Vagina (tissue), 2 donors: ENCODE measurements around the gene CCDC13. TPM values are rescaled to one million over a fixed set of nuclear protein-coding genes. Genes with fewer than 3 reads are reported as not detected.

Experiments used
- DNase-seq, 2 donors: peaks; one replicate each; pipeline ENCODE4 v3.0.0-alpha.2; 2017; ENCODE audit errors: extremely low spot score in 2 of 2
- H3K27ac ChIP-seq: fragments of 200-600 bp; sonication (generic); one replicate; pipeline ENCODE4 v1.5.1; 2019
- H3K27me3 ChIP-seq: fragments of 200-600 bp; sonication (generic); one replicate; pipeline ENCODE4 v1.5.1; 2019
- H3K36me3 ChIP-seq, 2 donors: fragments of 200-600 bp; sonication (generic); one replicate each; pipeline ENCODE4 v1.5.1; 2017 to 2019
- H3K4me1 ChIP-seq: fragments of 200-600 bp; sonication (generic); one replicate; pipeline ENCODE4 v1.5.1; 2019
- H3K4me3 ChIP-seq, 2 donors: fragments of 200-600 bp; sonication (generic); 1 replicate in 1 of 2; 2 replicates in 1 of 2; pipeline ENCODE4 v1.5.1; 2016 to 2019
- H3K9me3 ChIP-seq: fragments of 200-600 bp; sonication (generic); one replicate; pipeline ENCODE4 v1.5.1; 2019
- CTCF ChIP-seq, 3 experiments: fragments of 450-650 bp in 2 of 3; fragments of 200-600 bp in 1 of 3; sonication (generic) in 1 of 3; IDR thresholded peaks; one replicate each; pipeline ENCODE4 v1.5.1; 2017 to 2019; ENCODE audit warnings: antibody characterized with exemption in 3 of 3, mild to moderate bottlenecking in 2 of 3, moderate library complexity in 2 of 3
- POLR2A ChIP-seq, 2 donors: fragments of 450-650 bp; IDR thresholded peaks; one replicate each; pipeline ENCODE4 v1.6.1; 2017; ENCODE audit warnings: antibody characterized with exemption in 2 of 2, mild to moderate bottlenecking in 2 of 2, moderate library complexity in 2 of 2
- POLR2AphosphoS5 ChIP-seq, 2 donors: sonication (generic); formaldehyde crosslinking; IDR thresholded peaks; one replicate each; pipeline ENCODE4 v1.9.0; 2017; ENCODE audit warnings: antibody characterized with exemption in 2 of 2, mild to moderate bottlenecking in 2 of 2, low read depth in 1 of 2; ENCODE audit not compliant: insufficient read depth in 1 of 2
- intact Hi-C: fragments of 100-400 bp; cut with DNase I; formaldehyde crosslinking; loops from one replicate; pipeline ENCODE4 v1.15.1; 2023
- total RNA-seq: library from RNA; depleted of rRNA; stranded (reverse); fragments of >200 nt; gene quantifications from one replicate; pipeline ENCODE4 v1.2.3, GENCODE V29; 2016

CCDC13 gene
- total RNA-seq, 1 donor from 2014 or later, result 1.2 TPM

DNA sequence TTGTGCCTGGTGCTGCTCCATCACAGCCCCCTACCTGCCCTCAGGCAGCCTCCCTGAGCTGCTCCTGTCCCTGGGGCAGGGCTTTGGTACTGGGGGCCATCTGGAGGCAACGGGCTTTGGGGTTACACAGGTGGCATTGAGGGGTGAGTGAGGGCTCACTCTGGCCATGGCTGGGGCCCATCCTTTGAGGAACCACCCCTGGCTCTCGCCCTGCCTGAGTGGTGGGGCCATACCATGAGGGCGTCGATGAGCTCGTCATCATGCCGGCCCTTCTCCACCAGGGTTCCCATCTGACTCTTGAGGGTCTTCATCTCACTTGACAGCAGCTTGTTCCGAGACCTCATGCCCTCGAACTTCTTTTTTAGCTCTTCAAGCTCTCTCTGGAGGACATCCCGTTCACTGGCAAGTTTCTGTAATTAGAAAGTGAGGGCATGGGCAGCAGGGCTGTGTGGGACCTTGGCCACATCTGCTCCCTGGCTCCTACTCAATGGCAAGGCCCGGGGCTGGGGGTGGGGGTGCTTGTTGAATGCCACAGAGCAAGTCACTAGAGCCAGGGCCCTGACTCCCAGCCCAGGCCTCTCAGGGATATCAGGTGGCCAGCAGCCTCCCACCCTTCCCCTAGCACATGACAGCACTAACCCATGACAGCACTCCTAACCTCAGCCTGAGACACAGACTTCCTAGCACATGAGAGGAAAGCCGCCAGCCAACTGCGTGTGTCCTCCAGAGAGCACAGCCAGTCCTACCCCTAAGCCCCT is 33.5 kb downstream of the CCDC13 start:
- DNase-seq, result peak; percentile 85
- H3K27ac ChIP-seq, result peak overlapping the region; percentile 48
- no peaks in the 10 kb centered on the region for H3K36me3 ChIP-seq
- TF ChIP-seq POLR2AphosphoS5 (IDR thresholded peaks at IDR 0.05; ENCODE audit: insufficient read depth in 1 of 2, low read depth in 1 of 2) (peak in 1 of 2 donors; percentile 16), CTCF (IDR thresholded peaks at IDR 0.05) (no peak), POLR2A (IDR thresholded peaks at IDR 0.05) (no peak)
- no peak overlapping the region for H3K4me3 ChIP-seq
- intact Hi-C loops, result no loop called here
- H3K4me1 ChIP-seq, result no peaks in the 10 kb centered on the region
- H3K27me3 ChIP-seq, result no peaks in the 10 kb centered on the region
- H3K9me3 ChIP-seq, result no peaks in the 10 kb centered on the region

GRCh38 chr3:42736531-42736930 is 36.5 kb downstream of the CCDC13 start:
- DNase-seq, result peak in 1 of 2 donors; percentile 70
- Histone ChIP-seq H3K9me3 (no peaks in the 10 kb centered on the region), H3K4me3 (no peak overlapping the region), H3K27ac (no peak overlapping the region), H3K36me3 (no peaks in the 10 kb centered on the region), H3K4me1 (no peaks in the 10 kb centered on the region), H3K27me3 (no peaks in the 10 kb centered on the region)
- intact Hi-C loops, result no loop called here
- no peak for TF ChIP-seq CTCF (IDR thresholded peaks at IDR 0.05)
- TF ChIP-seq POLR2A (IDR thresholded peaks at IDR 0.05), result no peak
- no peak for TF ChIP-seq POLR2AphosphoS5 (IDR thresholded peaks at IDR 0.05; ENCODE audit: insufficient read depth in 1 of 2, low read depth in 1 of 2)

GRCh38 chr3:42736081-42736480 is 37.0 kb downstream of the CCDC13 start:
- H3K4me3 ChIP-seq, result no peak overlapping the region
- H3K27ac ChIP-seq, result no peak overlapping the region
- DNase-seq, result peak in 1 of 2 donors; percentile 67
- no peaks in the 10 kb centered on the region for H3K27me3 ChIP-seq
- no peaks in the 10 kb centered on the region for H3K36me3 ChIP-seq
- no peaks in the 10 kb centered on the region for H3K4me1 ChIP-seq
- H3K9me3 ChIP-seq, result no peaks in the 10 kb centered on the region
- no peak for TF ChIP-seq POLR2AphosphoS5 (IDR thresholded peaks at IDR 0.05; ENCODE audit: insufficient read depth in 1 of 2, low read depth in 1 of 2)
- TF ChIP-seq CTCF (IDR thresholded peaks at IDR 0.05), result no peak
- TF ChIP-seq POLR2A (IDR thresholded peaks at IDR 0.05), result no peak
- intact Hi-C loops, result no loop called here

DNA sequence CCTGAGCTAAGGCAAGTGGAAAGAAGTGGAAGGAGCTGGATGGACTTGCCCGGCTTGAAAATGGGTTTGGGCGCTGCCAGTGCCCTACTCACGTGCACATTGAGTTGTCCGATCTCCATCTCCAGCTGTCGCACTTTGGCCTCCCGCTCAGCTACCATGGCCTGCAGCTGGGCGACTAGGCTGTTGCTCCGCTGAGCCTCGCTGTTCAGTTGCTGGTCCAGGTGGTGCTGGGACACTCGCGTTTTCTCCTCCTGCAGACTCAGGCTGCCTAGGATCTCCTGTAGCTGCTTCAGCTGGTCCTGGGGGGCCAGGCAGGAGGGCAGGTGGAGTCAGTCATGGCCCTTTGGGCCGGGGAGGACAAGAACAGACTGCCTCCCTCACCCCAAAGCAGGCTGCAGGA is 37.4 kb downstream of the CCDC13 start:
- intact Hi-C loops, result no loop called here
- Histone ChIP-seq H3K4me3 (no peak overlapping the region), H3K27ac (no peak overlapping the region), H3K36me3 (no peaks in the 10 kb centered on the region), H3K4me1 (no peaks in the 10 kb centered on the region), H3K27me3 (no peaks in the 10 kb centered on the region), H3K9me3 (no peaks in the 10 kb centered on the region)
- TF ChIP-seq POLR2A (IDR thresholded peaks at IDR 0.05) (no peak), POLR2AphosphoS5 (IDR thresholded peaks at IDR 0.05; ENCODE audit: insufficient read depth in 1 of 2, low read depth in 1 of 2) (no peak), CTCF (IDR thresholded peaks at IDR 0.05) (no peak)
- DNase-seq, result peak in 1 of 2 donors; percentile 79

DNA sequence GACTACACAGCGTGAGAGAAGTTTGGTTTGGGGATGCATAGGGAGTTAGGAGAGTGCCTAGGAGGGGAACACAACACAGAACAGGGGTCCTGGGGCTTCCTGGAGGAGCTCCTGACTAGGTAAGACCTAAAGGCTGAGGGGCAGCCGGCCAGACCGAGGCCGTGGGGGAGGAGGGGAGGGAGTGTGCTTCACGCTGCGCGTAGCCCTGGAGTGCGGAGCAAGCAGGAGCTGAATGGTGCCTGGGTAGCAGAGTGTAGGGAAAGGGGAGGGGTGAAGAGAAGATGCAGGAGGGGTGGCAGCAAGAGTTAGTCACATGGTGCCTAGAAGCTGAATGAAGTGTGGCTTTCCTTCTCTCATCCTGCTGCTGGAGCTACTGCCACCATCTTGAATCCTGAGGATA is 38.0 kb downstream of the CCDC13 start:
- peak in 1 of 2 donors; percentile 94 for DNase-seq
- intact Hi-C loops, result no loop called here

More for the DNA sequence above, 38.0 kb downstream of the CCDC13 start:
- no peaks in the 10 kb centered on the region for H3K27me3 ChIP-seq
- no peaks in the 10 kb centered on the region for H3K36me3 ChIP-seq
- H3K4me3 ChIP-seq, result no peak overlapping the region
- no peaks in the 10 kb centered on the region for H3K9me3 ChIP-seq
- no peaks in the 10 kb centered on the region for H3K4me1 ChIP-seq
- TF ChIP-seq POLR2A (IDR thresholded peaks at IDR 0.05) (no peak), CTCF (IDR thresholded peaks at IDR 0.05) (no peak), POLR2AphosphoS5 (IDR thresholded peaks at IDR 0.05; ENCODE audit: insufficient read depth in 1 of 2, low read depth in 1 of 2) (no peak)
- H3K27ac ChIP-seq, result no peak overlapping the region
